GM23338 (cell line): ENCODE data around the gene TRA2A. TPM values are rescaled to one million over a fixed set of nuclear protein-coding genes. Genes with fewer than 3 reads are reported as not detected.

Source experiments
- ATAC-seq: fragments of 200-7000 bp; cut with Tn5 transposase; 3 replicates; pipeline ENCODE4 v1.9.1; 2020
- DNase-seq: peaks from one replicate; pipeline ENCODE4 v3.0.0-alpha.2; 2015; ENCODE audit warnings: low spot score
- H2AFZ ChIP-seq: fragments of 200-600 bp; sonication (generic); 2 replicates; pipeline ENCODE4 v1.8.0; 2016; ENCODE audit warnings: antibody characterized with exemption, mild to moderate bottlenecking, moderate library complexity
- H3F3A ChIP-seq: fragments of 200-600 bp; sonication (generic); replicated peaks from 2 replicates; pipeline ENCODE4 v1.8.0; 2017; ENCODE audit warnings: antibody characterized with exemption, mixed run types, low read depth
- H3K27ac ChIP-seq: fragments of 200-600 bp; sonication (generic); 2 replicates; pipeline ENCODE4 v1.6.1; 2016; ENCODE audit warnings: low read depth
- H3K27me3 ChIP-seq: fragments of 200-600 bp; sonication (generic); 2 replicates; pipeline ENCODE4 v1.8.0; 2016; ENCODE audit warnings: mild to moderate bottlenecking, mixed run types, moderate library complexity; ENCODE audit not compliant: insufficient read depth
- H3K36me3 ChIP-seq: fragments of 200-600 bp; sonication (generic); 2 replicates; pipeline ENCODE4 v1.8.0; 2016; ENCODE audit warnings: mild to moderate bottlenecking; ENCODE audit not compliant: insufficient read depth
- H3K4me1 ChIP-seq: fragments of 200-600 bp; sonication (generic); 2 replicates; pipeline ENCODE4 v1.8.0; 2016; ENCODE audit warnings: mild to moderate bottlenecking, moderate library complexity; ENCODE audit not compliant: insufficient read depth
- H3K4me2 ChIP-seq: fragments of 200-600 bp; sonication (generic); 2 replicates; pipeline ENCODE4 v1.7.1; 2017; ENCODE audit warnings: mixed run types
- H3K4me3 ChIP-seq: fragments of 200-600 bp; sonication (generic); 2 replicates; pipeline ENCODE4 v1.6.1; 2016; ENCODE audit warnings: mixed run types
- H3K79me2 ChIP-seq: fragments of 200-600 bp; sonication (generic); replicated peaks from 2 replicates; pipeline ENCODE4 v1.8.0; 2017; ENCODE audit warnings: mild to moderate bottlenecking; ENCODE audit not compliant: insufficient read depth
- H3K9me2 ChIP-seq: fragments of 200-600 bp; sonication (generic); 2 replicates; pipeline ENCODE4 v1.8.0; 2017; ENCODE audit not compliant: insufficient read depth
- H4K20me1 ChIP-seq: fragments of 200-600 bp; sonication (generic); replicated peaks from 2 replicates; pipeline ENCODE4 v1.8.0; 2017; ENCODE audit warnings: mild to moderate bottlenecking; ENCODE audit not compliant: insufficient read depth
- H3K27ac Mint-ChIP-seq: 2 replicates; pipeline ENCODE4 v1.8.0; 2020; ENCODE audit warnings: inconsistent platforms, mild to moderate bottlenecking, moderate library complexity, mixed read lengths
- H3K27me3 Mint-ChIP-seq: 3 replicates; pipeline ENCODE4 v1.8.0; 2022; ENCODE audit warnings: low read depth, mild to moderate bottlenecking, moderate library complexity, mixed read lengths, inconsistent platforms; ENCODE audit not compliant: insufficient read depth, poor library complexity
- H3K36me3 Mint-ChIP-seq: 3 replicates; pipeline ENCODE4 v1.8.0; 2021; ENCODE audit warnings: low read depth, mild to moderate bottlenecking, inconsistent platforms, moderate library complexity, mixed read lengths
- H3K4me1 Mint-ChIP-seq: 3 replicates; pipeline ENCODE4 v1.8.0; 2020; ENCODE audit warnings: mild to moderate bottlenecking, inconsistent platforms, mixed read lengths
- H3K4me3 Mint-ChIP-seq: 3 replicates; pipeline ENCODE4 v1.8.0; 2021; ENCODE audit warnings: moderate library complexity, mild to moderate bottlenecking, inconsistent platforms, mixed read lengths
- H3K9me3 Mint-ChIP-seq: 3 replicates; pipeline ENCODE4 v1.8.0; 2020; ENCODE audit warnings: moderate library complexity, mild to moderate bottlenecking, inconsistent platforms, mixed read lengths
- CREB1 ChIP-seq: fragments of 250-450 bp; sonication (Bioruptor Pico); IDR thresholded peaks from 2 replicates; pipeline ENCODE4 v1.5.0; 2020; ENCODE audit warnings: low read depth, mild to moderate bottlenecking, moderate library complexity
- CTCF ChIP-seq, 2 experiments: fragments of 200-600 bp in 1 of 2; sonication (generic) in 1 of 2; conservative IDR thresholded peaks; 2 replicates each; pipeline versions ENCODE4 v1.5.1 to v1.6.1; 2016 to 2017; ENCODE audit warnings: antibody characterized with exemption in 2 of 2, low read depth in 2 of 2, mild to moderate bottlenecking in 2 of 2, moderate library complexity in 1 of 2
- ETS1 ChIP-seq: IDR thresholded peaks from 2 replicates; pipeline ENCODE4 v1.6.1; 2016; ENCODE audit warnings: antibody characterized with exemption
- EZH2 ChIP-seq: fragments of 200-600 bp; sonication (generic); IDR thresholded peaks from one replicate; pipeline ENCODE4 v1.8.0; 2017; ENCODE audit warnings: antibody characterized with exemption, mild to moderate bottlenecking, low read depth; ENCODE audit not compliant: unreplicated experiment
- JUNB ChIP-seq: IDR thresholded peaks from one replicate; pipeline ENCODE4 v1.6.1; 2016; ENCODE audit warnings: antibody characterized with exemption; ENCODE audit not compliant: unreplicated experiment
- NANOG ChIP-seq: IDR thresholded peaks from 2 replicates; pipeline ENCODE4 v1.6.1; 2016; ENCODE audit warnings: antibody characterized with exemption, borderline replicate concordance
- POLR2AphosphoS5 ChIP-seq: IDR thresholded peaks from 2 replicates; pipeline ENCODE4 v1.6.1; 2016; ENCODE audit warnings: antibody characterized with exemption, low read depth
- ZNF114 ChIP-seq: fragments of 250-450 bp; sonication (Bioruptor Pico); IDR thresholded peaks from 2 replicates; pipeline ENCODE4 v1.5.0; 2020; ENCODE audit warnings: mild to moderate bottlenecking, moderate library complexity
- ZNF331 ChIP-seq: fragments of 250-450 bp; sonication (Bioruptor Pico); IDR thresholded peaks from 2 replicates; pipeline ENCODE4 v1.5.0; 2020; ENCODE audit warnings: low read depth, mild to moderate bottlenecking, moderate library complexity
- polyA plus RNA-seq: library from polyadenylated mRNA; unstranded; fragments of >200 nt; fragmentation: Nextera tagmentation; extraction: Ambion mirVana; gene quantifications from 2 replicates; pipeline ENCODE4 v1.2.1, GENCODE V29; 2016
- total RNA-seq: library from RNA; depleted of rRNA; stranded (reverse); fragments of >200 nt; shearing (Covaris generic); gene quantifications from 2 replicates; pipeline ENCODE4 v1.2.3, GENCODE V29; 2014
- TF ChIP-seq, protein P1 (sequence below): IDR thresholded peaks from one replicate; pipeline ENCODE4 v1.6.1; 2018; ENCODE audit warnings: antibody characterized with exemption; ENCODE audit not compliant: unreplicated experiment
- TF ChIP-seq, protein P2 (sequence below): fragments of 250-450 bp; sonication (Bioruptor Pico); IDR thresholded peaks from 2 replicates; pipeline ENCODE4 v1.5.0; 2020; ENCODE audit warnings: mild to moderate bottlenecking, moderate library complexity

The TRA2A gene
- total and polyA plus RNA-seq, 2 experiments from 2014 or later = 82.6 to 271 TPM

DNA sequence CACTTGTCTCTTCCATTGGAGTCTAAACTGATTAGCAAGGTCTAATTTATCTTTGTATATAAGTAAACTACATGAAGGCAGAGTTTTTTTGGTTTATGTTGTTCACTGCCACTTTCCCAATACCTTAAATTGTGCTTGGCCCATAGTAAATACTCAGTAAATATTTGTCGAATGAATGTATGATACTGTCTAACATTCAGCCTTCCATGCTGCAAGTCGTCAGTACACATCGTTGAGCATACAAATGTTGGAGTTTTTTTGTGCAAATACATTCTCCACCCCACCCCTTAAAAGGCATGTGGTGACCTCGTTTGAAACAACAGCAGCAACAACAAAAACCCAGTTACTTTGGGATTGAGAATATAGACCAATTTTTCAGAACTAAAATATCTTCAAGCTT lies 44.1 kb downstream of the TRA2A start:
- no peaks in the 10 kb centered on the region for H4K20me1 ChIP-seq
- H3K4me2 ChIP-seq = no peak overlapping the region
- H3K27me3 ChIP-seq = no peaks in the 10 kb centered on the region
- no peak overlapping the region for H3K4me3 ChIP-seq
- H3F3A ChIP-seq = peaks cover 3% of the 10 kb centered on the region; the same call in 1 of the 2 replicates
- no peak overlapping the region for H2AFZ ChIP-seq
- H3K4me1 ChIP-seq = peaks cover 3% of the 10 kb centered on the region; the same call in 1 of the 2 replicates
- no peak for TF ChIP-seq CREB1 (CRISPR knock-in tag)
- no peak for TF ChIP-seq JUNB
- no peak for TF ChIP-seq POLR2AphosphoS5
- TF ChIP-seq ETS1 = no peak
- no peak for TF ChIP-seq ZNF114 (CRISPR knock-in tag)
- TF ChIP-seq EZH2 = no peak
- TF ChIP-seq, protein P1, sequence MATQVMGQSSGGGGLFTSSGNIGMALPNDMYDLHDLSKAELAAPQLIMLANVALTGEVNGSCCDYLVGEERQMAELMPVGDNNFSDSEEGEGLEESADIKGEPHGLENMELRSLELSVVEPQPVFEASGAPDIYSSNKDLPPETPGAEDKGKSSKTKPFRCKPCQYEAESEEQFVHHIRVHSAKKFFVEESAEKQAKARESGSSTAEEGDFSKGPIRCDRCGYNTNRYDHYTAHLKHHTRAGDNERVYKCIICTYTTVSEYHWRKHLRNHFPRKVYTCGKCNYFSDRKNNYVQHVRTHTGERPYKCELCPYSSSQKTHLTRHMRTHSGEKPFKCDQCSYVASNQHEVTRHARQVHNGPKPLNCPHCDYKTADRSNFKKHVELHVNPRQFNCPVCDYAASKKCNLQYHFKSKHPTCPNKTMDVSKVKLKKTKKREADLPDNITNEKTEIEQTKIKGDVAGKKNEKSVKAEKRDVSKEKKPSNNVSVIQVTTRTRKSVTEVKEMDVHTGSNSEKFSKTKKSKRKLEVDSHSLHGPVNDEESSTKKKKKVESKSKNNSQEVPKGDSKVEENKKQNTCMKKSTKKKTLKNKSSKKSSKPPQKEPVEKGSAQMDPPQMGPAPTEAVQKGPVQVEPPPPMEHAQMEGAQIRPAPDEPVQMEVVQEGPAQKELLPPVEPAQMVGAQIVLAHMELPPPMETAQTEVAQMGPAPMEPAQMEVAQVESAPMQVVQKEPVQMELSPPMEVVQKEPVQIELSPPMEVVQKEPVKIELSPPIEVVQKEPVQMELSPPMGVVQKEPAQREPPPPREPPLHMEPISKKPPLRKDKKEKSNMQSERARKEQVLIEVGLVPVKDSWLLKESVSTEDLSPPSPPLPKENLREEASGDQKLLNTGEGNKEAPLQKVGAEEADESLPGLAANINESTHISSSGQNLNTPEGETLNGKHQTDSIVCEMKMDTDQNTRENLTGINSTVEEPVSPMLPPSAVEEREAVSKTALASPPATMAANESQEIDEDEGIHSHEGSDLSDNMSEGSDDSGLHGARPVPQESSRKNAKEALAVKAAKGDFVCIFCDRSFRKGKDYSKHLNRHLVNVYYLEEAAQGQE = no peak
- no peak for TF ChIP-seq NANOG
- no peak for TF ChIP-seq ZNF331 (CRISPR knock-in tag)
- TF ChIP-seq, protein P2, sequence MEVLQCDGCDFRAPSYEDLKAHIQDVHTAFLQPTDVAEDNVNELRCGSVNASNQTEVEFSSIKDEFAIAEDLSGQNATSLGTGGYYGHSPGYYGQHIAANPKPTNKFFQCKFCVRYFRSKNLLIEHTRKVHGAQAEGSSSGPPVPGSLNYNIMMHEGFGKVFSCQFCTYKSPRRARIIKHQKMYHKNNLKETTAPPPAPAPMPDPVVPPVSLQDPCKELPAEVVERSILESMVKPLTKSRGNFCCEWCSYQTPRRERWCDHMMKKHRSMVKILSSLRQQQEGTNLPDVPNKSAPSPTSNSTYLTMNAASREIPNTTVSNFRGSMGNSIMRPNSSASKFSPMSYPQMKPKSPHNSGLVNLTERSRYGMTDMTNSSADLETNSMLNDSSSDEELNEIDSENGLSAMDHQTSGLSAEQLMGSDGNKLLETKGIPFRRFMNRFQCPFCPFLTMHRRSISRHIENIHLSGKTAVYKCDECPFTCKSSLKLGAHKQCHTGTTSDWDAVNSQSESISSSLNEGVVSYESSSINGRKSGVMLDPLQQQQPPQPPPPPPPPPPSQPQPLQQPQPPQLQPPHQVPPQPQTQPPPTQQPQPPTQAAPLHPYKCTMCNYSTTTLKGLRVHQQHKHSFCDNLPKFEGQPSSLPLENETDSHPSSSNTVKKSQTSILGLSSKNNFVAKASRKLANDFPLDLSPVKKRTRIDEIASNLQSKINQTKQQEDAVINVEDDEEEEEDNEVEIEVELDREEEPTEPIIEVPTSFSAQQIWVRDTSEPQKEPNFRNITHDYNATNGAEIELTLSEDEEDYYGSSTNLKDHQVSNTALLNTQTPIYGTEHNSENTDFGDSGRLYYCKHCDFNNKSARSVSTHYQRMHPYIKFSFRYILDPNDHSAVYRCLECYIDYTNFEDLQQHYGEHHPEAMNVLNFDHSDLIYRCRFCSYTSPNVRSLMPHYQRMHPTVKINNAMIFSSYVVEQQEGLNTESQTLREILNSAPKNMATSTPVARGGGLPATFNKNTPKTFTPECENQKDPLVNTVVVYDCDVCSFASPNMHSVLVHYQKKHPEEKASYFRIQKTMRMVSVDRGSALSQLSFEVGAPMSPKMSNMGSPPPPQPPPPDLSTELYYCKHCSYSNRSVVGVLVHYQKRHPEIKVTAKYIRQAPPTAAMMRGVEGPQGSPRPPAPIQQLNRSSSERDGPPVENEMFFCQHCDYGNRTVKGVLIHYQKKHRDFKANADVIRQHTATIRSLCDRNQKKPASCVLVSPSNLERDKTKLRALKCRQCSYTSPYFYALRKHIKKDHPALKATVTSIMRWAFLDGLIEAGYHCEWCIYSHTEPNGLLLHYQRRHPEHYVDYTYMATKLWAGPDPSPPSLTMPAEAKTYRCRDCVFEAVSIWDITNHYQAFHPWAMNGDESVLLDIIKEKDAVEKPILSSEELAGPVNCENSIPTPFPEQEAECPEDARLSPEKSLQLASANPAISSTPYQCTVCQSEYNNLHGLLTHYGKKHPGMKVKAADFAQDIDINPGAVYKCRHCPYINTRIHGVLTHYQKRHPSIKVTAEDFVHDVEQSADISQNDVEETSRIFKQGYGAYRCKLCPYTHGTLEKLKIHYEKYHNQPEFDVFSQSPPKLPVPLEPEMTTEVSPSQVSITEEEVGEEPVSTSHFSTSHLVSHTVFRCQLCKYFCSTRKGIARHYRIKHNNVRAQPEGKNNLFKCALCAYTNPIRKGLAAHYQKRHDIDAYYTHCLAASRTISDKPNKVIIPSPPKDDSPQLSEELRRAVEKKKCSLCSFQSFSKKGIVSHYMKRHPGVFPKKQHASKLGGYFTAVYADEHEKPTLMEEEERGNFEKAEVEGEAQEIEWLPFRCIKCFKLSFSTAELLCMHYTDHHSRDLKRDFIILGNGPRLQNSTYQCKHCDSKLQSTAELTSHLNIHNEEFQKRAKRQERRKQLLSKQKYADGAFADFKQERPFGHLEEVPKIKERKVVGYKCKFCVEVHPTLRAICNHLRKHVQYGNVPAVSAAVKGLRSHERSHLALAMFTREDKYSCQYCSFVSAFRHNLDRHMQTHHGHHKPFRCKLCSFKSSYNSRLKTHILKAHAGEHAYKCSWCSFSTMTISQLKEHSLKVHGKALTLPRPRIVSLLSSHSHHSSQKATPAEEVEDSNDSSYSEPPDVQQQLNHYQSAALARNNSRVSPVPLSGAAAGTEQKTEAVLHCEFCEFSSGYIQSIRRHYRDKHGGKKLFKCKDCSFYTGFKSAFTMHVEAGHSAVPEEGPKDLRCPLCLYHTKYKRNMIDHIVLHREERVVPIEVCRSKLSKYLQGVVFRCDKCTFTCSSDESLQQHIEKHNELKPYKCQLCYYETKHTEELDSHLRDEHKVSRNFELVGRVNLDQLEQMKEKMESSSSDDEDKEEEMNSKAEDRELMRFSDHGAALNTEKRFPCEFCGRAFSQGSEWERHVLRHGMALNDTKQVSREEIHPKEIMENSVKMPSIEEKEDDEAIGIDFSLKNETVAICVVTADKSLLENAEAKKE (CRISPR knock-in tag) = no peak
- no peak for TF ChIP-seq CTCF (conservative IDR thresholded peaks at IDR 0.05; ENCODE audit: low read depth in 2 of 2)
- H3K36me3 Mint-ChIP-seq = 0 out of 3 replicates have a peak, but pooled peaks cover 3% of the 10 kb centered on the region
- H3K27ac Mint-ChIP-seq = no peak overlapping the region
- peaks cover 25% of the 10 kb centered on the region for H3K4me1 Mint-ChIP-seq
- no peak overlapping the region; the same call in 1 of the 2 replicates for H3K27ac ChIP-seq
- H3K4me3 Mint-ChIP-seq = no peak overlapping the region
- no peaks in the 10 kb centered on the region for H3K9me3 Mint-ChIP-seq
- H3K9me2 ChIP-seq = no peaks in the 10 kb centered on the region
- no peak for DNase-seq
- no peaks in the 10 kb centered on the region for H3K79me2 ChIP-seq
- no peak for ATAC-seq
- peaks cover 3% of the 10 kb centered on the region for H3K27me3 Mint-ChIP-seq
- no peaks in the 10 kb centered on the region for H3K36me3 ChIP-seq
